Astrocyte of the cerebellum (primary cell): ENCODE results near the gene GPR55.

Experiments
- DNase-seq: peaks from one replicate; pipeline ENCODE4 v3.0.0-alpha.2; 2011; ENCODE audit warnings: low read depth
- H3K4me3 ChIP-seq: 2 replicates; pipeline ENCODE4 v1.5.1; 2011; ENCODE audit warnings: mild to moderate bottlenecking, low read depth, low read length, moderate library complexity
- in situ Hi-C: cut with HindIII; loops from 2 replicates; pipeline ENCODE4 v1.10.0; 2017; ENCODE audit warnings: low sequenced_read_pairs
- TF ChIP-seq, protein P1 (sequence below): IDR thresholded peaks from 2 replicates; pipeline ENCODE4 v1.5.1; 2012; ENCODE audit warnings: low read length, low read depth, moderate library complexity, mild to moderate bottlenecking; ENCODE audit errors: missing control alignments

The GPR55 gene

DNA sequence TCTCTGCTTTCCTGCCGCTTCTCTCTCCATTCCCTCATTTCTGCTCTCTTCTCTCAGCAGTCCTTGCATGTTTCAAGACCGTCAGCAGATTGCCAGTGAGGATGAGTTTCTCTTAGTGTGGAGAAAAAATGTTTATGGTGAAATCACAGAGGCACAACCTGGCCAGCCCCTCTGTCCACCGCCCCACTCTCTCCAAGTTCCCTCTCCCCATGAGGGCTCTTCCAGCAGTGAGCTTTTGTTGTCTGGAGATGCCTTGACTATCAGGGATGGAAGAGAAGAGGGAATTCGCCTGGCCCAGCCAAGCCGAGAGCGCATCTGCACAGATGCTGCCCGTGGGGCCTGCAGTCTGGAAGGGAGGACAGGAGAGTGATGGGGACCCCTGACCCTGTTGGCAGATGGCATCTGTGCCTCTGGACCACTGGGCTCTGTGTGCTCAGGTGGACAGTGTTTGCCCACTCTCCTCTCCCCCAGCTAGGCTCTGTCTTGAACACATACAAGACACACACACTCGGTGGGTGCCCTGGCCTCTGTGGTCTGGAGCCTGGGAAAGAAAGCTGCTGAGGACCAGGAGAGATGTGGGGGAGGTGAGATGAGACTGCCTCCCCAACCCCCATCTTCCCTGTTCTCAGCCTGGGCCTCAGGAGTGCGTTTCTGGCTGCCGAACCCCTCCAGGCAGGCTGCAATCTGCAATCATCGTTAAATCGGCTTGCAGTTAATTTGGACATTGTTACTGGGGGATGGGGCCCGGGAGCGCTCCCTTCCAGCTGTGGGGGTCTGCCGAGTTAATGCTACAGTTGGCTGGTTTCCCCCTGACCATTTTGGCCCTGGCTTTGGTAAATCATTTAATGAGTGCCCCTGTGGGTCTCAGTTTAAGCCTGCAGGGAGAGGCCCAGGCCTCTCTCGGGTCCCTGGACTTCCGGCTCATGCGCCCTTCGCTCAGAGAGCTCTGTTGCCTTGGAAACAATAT is 55.8 kb downstream of the GPR55 start:
- no peak for DNase-seq
- TF ChIP-seq, protein P1, sequence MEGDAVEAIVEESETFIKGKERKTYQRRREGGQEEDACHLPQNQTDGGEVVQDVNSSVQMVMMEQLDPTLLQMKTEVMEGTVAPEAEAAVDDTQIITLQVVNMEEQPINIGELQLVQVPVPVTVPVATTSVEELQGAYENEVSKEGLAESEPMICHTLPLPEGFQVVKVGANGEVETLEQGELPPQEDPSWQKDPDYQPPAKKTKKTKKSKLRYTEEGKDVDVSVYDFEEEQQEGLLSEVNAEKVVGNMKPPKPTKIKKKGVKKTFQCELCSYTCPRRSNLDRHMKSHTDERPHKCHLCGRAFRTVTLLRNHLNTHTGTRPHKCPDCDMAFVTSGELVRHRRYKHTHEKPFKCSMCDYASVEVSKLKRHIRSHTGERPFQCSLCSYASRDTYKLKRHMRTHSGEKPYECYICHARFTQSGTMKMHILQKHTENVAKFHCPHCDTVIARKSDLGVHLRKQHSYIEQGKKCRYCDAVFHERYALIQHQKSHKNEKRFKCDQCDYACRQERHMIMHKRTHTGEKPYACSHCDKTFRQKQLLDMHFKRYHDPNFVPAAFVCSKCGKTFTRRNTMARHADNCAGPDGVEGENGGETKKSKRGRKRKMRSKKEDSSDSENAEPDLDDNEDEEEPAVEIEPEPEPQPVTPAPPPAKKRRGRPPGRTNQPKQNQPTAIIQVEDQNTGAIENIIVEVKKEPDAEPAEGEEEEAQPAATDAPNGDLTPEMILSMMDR: no peak
- H3K4me3 ChIP-seq: no peak overlapping the region
- in situ Hi-C loops: no loop called here

- no peak overlapping the region for H3K4me3 ChIP-seq
- in situ Hi-C loops: no loop called here
- no peak for DNase-seq
- TF ChIP-seq, protein P1: no peak
Measured at GRCh38 chr2:230868161-230868946, 56.7 kb downstream of the GPR55 start.

DNA sequence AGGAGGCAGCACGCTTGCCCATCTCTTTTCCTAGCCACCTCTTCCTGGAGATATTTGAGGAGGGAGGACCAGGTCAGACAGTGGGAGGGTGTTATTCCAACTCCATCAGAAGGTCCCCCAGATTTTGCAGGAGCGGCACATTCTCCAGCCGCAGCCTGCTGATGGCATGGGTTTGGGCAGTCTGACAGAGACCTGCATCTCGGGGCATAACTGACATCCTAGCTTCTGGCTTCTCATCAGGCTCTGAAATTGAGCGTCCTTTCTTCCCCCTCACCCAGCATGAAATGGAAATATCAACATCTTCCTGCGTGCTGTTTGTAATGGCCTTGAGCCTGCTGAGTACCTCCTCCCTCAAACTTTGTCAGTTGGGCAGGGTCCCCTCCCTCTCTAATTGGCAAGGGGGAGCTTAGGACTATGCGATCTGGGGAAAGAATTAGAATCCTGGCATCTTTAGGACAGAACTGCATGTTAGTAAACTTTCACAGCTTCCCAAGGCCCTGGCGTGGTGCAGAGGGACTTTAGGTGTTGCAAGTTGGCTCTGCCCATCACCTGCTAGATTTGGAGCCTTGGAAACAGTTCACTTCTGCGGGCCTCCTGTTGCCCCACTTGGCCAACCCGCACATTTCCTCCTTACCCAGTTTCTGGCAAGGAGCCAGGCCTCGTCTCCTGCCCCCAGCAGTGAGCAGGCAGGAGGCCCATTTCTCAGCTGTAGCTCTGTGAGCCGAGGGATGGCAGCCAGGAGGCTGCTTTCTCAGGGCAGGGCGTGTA is 58.1 kb downstream of the GPR55 start:
- in situ Hi-C loops: no loop called here
- H3K4me3 ChIP-seq: peak overlapping the region; percentile 73
- TF ChIP-seq, protein P1: peak; percentile 18
- DNase-seq: no peak

- H3K4me3 ChIP-seq: peak overlapping the region; percentile 73
- in situ Hi-C loops: no loop called here
- DNase-seq: no peak
Measured at GRCh38 chr2:230865766-230866755, 59.0 kb downstream of the GPR55 start.

GRCh38 chr2:230865307-230865765 is 59.7 kb downstream of the GPR55 start:
- in situ Hi-C loops: no loop called here
- DNase-seq: no peak
- TF ChIP-seq, protein P1: no peak
- H3K4me3 ChIP-seq: peak overlapping the region; percentile 73

More at GRCh38 chr2:230865766-230866755, 59.0 kb downstream of the GPR55 start:
- TF ChIP-seq, protein P1: peak; percentile 14
